UCSD-AML1 (cell line): ENCODE data around the gene NAV2.
"Not testable (repeated sequence)": the region's sequence is repeated elsewhere in the genome, so short reads cannot be mapped to it uniquely, and the experiment has no call there.

Experiments
- DNase-seq: peaks from one replicate; lab custom pipeline; 2025; ENCODE audit not compliant: unreplicated experiment; lab: John Stamatoyannopoulos, UW

The NAV2 gene

GRCh38 chr11:19987331-19987801 is 274.7 kb downstream of the NAV2 start:
- no peak for DNase-seq

GRCh38 chr11:19988598-19988997 is 276.0 kb downstream of the NAV2 start:
- no peak for DNase-seq

DNA sequence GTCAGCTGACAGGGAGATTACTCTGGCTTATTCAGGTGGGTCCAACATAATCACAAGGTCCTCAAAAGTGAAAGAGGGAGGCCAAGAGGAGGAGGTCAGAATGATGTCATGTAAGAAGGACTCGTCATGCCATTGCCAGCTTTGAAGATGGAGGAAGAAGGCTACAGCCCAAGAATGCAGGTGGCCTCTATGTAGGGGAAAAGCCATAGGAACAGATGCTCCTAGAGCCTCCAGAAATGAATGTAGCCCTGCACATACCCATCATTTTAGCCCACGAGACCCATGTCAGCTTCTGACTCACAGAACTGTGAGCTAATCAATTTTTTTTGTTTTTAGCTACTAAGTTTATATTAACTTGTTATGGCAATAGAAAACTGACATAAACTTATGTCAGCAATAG is 276.6 kb downstream of the NAV2 start:
- no peak for DNase-seq

GRCh38 chr11:19992162-19992561 is 279.5 kb downstream of the NAV2 start:
- no peak for DNase-seq

DNA sequence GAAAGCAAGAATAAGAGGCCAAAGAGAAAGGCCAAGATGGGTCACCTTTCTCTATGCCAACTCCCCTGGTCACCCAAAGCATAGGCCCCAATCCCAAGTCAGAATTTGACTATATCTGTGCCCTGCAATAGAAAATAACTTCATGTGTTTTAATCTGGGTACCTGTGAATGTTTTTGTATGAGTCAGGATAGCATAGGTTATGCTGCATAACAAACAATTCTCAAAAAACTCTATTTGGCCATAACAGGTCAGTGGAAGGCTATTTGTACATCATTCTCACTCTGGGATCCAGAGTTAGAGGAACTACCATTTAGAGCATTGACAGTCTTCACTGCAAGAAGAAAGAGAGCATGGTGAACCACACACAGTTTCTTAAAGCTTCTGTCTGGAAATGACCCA is 280.4 kb downstream of the NAV2 start:
- DNase-seq: no peak

- DNase-seq: no peak
Measured at GRCh38 chr11:19994672-19995071, 282.0 kb downstream of the NAV2 start.

- DNase-seq: no peak
Measured at GRCh38 chr11:19995145-19995544, 282.5 kb downstream of the NAV2 start.

- DNase-seq: no peak
Measured at GRCh38 chr11:19996571-19996970, 283.9 kb downstream of the NAV2 start.

GRCh38 chr11:20000022-20000350 is 287.3 kb downstream of the NAV2 start:
- DNase-seq: no peak

GRCh38 chr11:20000351-20001134 is 287.9 kb downstream of the NAV2 start:
- no peak for DNase-seq

DNA sequence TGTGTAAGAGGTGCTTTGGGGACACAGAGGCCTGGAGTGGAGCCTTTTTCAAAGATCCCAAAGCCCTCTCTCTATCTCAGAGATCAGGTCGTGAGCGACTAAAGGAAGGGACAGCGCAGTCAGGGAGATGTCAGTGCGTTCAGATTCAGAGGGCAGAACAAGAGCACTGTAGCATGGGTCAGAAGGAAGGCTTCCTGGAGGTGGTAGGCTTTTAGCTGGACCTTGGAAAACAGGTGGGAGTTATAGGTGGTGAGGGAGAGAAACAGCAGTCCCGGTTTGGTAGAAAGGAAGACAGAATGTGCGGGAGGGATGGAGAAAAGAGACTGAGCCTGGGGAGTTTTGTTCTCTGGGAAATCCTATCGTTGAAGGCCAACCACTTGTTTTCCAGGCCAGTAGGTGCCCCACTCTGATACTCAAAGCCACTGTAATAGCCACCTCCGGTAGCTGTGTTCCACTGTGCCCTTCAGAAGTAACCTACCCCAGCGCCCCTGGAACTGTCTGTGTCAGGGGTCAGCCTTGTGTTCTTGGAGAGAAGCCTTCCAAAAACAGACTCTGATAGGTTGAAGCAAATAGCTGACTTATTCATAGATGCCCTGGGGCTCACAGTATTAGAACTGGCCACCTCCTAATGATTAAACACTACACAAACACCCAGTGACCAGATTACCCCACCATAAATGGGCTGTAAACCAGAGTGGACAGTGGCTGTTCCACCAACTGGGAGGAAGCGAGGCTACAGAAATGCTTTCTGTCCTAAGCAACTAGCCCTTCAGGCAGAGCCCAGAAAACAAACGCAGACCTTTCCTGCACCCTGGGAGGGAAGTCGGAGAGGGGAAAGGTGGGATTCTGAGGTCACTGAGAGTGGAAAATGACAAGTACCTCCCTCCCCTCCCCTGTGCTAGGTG is 289.9 kb downstream of the NAV2 start:
- no peak for DNase-seq

- DNase-seq: no peak
Measured at GRCh38 chr11:20003351-20003750, 290.7 kb downstream of the NAV2 start.

DNA sequence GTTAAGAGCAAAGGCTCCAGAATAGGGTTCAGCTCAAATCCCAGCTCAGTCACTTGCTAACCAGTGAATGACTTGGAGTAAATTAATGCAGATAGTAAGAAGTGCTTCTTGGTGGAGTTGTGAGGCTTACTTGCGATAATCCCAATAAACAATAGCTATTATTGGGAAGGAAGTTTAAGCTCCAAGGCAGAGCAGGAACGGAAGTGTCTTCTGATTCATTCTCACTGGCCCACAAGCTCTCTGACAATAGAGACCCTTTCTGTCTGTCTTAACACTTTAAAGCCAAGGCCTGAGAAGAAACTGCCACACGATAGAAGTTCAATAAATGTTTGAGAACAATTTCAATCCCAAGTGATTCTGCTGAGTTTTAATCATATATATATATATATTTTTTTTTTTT is 292.2 kb downstream of the NAV2 start:
- DNase-seq: no peak

- DNase-seq: no peak
Measured at GRCh38 chr11:20005747-20006146, 293.1 kb downstream of the NAV2 start.

DNA sequence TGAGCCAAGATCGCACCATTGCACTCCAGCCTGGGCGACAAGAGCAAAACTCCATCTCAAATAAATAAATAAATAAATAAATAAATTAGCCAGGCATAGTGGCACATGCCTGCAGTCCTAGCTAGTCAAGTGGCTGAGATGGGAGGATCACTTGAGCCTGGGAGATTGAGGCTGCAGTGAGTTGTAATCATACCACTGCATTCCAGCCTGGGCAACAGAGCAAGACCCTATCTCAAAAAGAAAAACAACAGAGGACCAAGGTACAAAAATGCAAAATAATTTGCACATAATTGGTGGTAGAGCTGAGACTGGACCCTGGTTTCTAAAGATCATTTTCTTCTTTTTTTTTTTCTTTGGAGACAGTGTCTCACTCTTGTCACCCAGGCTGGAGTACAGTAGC is 294.0 kb downstream of the NAV2 start:
- not testable (repeated sequence) for DNase-seq

- no peak for DNase-seq
Measured at GRCh38 chr11:20007386-20007785, 294.7 kb downstream of the NAV2 start.

- DNase-seq: no peak
Measured at GRCh38 chr11:20008190-20008870, 295.7 kb downstream of the NAV2 start.

GRCh38 chr11:20008871-20009644 is 296.4 kb downstream of the NAV2 start:
- no peak for DNase-seq

DNA sequence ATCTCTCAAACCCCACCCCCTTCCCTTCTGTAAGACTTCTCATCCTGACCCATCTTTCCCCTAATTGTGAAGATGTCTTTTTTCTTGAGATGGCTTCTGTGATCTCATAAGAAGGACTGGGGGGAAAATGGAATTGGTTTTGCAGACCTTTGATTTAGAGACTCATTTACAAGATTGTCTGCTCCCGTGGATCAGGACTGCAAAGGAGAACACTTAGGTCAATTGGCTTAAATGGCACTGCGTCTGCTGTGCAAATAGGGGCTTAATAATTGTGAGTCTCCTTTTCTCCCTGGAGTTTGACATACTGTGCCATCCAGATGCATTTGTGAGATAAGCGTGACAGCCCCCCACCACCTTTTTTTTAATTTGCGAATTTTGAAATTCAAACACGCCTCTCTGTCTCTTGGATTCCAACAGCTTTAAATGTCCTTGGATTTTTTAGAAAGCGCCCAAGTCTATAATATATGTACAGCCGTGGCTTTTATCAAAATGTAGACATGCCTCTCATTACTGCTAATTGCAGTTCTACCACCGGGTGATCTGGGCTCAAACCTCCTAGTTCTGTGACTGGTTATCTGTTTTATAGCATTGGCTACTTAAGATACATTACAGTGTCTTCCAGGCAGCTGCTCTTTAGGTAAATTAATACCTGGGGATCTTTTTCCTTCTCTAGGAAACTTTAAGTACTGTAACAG is 297.7 kb downstream of the NAV2 start:
- DNase-seq: no peak

GRCh38 chr11:20010851-20011225 is 298.2 kb downstream of the NAV2 start:
- no peak for DNase-seq
